HG03439 (cell line): ENCODE results near the gene NELL1.
"Not testable (repeated sequence)": the region's sequence is repeated elsewhere in the genome, so short reads cannot be mapped to it uniquely, and the experiment has no call there.

Source experiments
- ATAC-seq: cut with Tn5 transposase; IDR thresholded peaks from one replicate; pipeline ENCODE4 v1.9.1; 2021; ENCODE audit warnings: mild to moderate bottlenecking, moderate library complexity; ENCODE audit not compliant: unreplicated experiment

The NELL1 gene

GRCh38 chr11:21088930-21089329, 419.5 kb downstream of the NELL1 start:
- ATAC-seq, result no peak

DNA sequence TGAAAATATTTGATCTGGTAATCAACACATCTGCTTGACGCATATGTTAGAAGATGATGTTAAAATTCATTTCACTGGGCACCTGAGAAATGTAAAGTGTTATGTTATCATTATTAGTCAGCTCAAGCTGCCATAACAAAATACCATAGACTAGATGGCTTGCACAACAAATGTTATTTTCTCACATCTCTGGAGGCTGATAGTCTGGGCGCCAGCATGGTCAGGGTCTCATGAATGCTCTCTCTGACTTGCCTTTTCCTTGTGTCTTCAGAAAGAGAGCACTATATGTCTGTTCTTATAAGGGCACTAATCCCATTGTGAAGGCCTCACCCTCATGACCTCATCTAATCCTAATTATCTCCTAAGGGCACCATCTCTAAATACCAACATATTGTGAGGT, 435.3 kb downstream of the NELL1 start:
- ATAC-seq, result no peak

GRCh38 chr11:21105196-21105917, 436.0 kb downstream of the NELL1 start:
- no peak for ATAC-seq

DNA sequence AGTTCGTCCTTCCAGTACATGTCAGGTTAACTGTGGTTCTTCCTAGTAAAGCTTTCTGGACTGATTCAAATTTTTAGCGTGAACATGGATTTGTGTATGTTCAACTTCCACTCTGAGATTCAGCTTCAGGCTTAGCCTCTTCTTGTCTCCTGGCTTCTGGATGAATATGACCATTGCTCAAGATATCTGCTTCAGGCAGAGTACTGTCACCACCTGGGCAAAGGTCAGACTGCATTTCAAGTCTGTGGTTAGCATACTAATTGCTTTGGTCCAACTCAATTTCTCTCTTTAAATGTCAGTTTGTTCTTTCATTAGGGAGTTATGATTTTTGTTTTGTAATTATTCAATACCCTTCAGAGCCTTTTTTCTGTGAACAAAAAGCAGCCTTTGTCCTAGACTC, 440.0 kb downstream of the NELL1 start:
- ATAC-seq, result no peak

DNA sequence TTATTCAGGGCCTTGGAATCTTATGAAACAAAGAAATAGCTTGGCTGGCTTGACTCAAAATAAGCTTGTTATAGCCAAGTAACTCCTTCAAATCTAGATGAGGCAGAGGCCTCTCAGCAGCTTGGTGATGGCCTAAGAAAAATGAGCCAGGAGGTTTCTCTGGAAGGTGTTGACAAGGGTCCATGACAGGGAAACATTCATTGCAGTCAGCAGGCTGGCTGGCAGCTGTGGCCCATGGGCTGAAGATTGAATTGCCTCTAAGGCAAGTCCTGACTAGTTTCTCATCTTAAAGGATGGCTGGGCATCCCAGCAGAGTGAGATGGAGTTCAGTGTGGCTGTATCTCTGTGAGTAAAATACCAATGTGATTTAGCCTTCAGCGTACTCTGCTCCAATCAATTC, 441.0 kb downstream of the NELL1 start:
- ATAC-seq, result no peak

DNA sequence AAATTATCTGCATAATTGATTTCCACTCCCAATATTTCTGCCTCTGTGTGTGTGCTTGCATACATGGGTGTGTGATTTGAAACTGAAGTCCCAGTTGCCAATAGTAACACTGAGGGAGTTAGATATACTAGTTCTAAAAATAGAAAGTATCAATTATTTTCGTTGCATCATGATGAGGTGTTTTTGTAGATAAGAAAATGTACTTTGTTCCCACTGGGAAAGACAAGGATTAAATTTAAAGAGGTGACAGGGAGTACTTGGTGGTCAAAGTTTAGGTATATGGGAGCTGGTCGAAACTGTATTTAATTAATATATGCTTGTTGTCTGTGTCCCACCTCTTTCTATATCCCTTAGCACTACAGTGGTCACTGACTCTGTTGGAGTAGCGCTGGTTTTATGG, 444.5 kb downstream of the NELL1 start:
- no peak for ATAC-seq

- ATAC-seq, result no peak
These were observed 446.6 kb downstream of the NELL1 start for GRCh38 chr11:21116009-21116408.

- no peak for ATAC-seq
These were observed 450.0 kb downstream of the NELL1 start for GRCh38 chr11:21119411-21119810.

DNA sequence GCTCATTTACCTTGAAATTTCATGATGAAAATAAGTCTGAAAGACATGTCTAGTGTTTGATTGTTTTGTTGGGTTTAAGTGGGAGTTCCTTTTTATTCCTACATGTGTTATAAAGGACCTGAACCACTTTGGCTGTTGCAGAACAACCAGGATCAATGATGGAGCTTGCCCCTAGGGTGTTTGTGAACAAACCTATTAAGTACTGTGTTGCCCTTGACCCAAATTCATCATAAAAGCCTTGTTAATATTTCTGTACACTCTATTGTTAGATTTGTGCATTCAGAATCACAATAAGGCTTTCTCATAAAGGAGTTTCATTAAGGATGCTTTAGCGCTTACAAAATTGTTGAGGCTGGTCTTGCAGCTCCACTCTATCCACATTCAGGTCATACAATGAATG, 452.6 kb downstream of the NELL1 start:
- ATAC-seq, result no peak

DNA sequence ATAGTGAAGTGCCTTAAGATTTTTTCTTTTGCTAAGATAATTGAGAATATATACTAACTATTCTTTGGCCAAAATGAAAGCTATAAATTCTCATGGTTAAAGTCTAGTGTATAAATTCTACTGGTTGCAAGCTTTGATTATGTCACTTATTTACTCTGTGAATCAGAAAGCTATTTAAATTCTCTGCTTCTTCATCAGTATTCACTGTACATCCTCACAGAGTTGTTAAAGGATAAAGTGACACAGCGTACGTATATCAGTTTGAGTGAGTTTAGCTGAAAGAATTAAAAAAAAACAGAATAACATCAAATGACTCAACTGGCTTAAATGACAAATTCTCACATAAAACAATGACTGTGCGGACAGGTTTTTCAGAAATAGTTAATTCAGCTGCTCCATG, 453.1 kb downstream of the NELL1 start:
- no peak for ATAC-seq

DNA sequence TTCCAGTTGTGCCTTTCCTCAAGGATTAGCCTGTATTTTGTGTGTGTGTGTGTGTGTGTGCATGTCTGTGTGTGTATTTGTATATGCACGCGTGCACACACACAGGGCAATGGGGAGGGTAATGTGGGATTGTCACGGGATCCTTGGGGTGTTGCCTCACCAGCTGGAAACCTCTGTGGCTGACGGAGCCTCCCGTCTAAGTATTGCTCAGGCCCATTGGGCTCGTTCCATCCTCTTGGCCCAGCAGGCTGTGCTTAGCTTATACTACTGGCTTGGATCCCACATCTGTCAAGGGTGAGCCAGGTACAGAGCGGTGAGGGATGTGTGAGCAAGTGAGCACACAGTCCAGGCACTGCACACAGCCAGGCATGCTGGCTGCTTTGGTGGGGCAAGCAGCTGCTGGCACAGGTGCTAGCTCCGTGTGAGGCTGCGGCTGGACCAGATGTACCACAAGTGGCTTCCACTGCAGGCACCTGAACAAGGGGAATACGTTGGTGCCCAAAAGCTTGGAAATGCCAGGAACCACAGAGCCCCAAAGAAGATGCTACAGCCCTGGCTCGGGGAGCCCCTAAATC, 462.8 kb downstream of the NELL1 start:
- ATAC-seq, result no peak

- no peak for ATAC-seq
These were observed 463.9 kb downstream of the NELL1 start for GRCh38 chr11:21133244-21133643.

DNA sequence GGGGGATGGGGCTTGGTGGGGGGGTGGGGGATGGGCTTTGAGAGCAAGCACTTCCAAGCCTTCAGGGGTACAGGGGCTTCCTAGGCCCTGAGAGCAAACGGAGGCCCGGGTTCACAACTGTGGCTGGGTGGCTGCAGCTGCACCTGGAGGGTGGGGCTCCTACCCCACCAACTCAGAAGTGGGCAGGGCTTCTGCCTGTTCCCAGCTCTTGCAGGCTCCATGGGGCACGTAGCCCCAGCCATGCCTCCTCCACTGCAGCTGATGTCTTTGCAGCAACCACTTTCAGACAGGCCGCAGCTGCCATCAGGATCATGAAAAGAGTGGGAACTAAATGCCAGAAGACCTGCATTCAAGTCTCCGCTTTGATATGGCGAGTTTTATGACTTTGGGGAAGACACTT, 464.3 kb downstream of the NELL1 start:
- ATAC-seq, result no peak

DNA sequence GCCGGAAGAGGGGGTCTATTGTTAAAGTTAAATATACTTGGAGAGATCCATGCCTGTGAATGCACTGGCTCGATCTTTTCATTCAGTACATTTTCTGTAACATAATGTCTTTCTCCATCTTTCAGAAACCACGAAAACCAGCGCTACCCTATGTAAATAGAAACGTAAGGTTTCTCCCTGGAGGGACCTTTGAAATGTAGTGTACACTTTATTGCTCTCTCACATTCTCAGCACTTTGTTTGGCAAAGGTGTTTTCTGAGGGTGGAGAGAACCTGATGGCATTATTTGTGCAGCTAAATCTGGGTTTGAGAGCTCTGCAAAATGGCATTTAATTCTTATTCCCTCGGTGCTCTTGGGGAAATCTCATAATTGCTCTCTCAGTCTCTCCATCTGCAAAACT, 468.4 kb downstream of the NELL1 start:
- ATAC-seq, result no peak

- not testable (repeated sequence) for ATAC-seq
These were observed 472.2 kb downstream of the NELL1 start for GRCh38 chr11:21141557-21141956.

DNA sequence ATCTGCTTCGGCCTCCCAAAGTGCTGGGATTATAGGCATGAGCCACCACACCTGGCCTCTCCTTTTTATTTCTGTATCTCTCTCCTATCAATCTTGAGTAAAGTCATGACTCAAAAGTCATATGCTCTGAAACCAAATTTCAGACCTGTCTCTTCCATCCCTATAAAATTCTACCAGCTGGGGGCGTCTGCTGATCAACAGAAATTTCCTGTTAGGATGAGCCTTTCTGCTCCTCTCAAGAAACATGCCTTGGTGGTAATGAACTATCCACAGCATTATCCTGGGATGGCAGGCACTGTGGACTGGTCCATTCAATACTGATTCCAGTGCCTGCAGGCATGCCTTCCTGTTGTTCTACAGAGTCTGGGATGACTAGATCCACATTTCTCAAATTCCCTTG, 472.6 kb downstream of the NELL1 start:
- no peak for ATAC-seq

GRCh38 chr11:21144531-21144930, 475.1 kb downstream of the NELL1 start:
- ATAC-seq, result no peak

GRCh38 chr11:21148376-21148775, 479.0 kb downstream of the NELL1 start:
- ATAC-seq, result no peak

GRCh38 chr11:21160140-21160539, 490.8 kb downstream of the NELL1 start:
- no peak for ATAC-seq

DNA sequence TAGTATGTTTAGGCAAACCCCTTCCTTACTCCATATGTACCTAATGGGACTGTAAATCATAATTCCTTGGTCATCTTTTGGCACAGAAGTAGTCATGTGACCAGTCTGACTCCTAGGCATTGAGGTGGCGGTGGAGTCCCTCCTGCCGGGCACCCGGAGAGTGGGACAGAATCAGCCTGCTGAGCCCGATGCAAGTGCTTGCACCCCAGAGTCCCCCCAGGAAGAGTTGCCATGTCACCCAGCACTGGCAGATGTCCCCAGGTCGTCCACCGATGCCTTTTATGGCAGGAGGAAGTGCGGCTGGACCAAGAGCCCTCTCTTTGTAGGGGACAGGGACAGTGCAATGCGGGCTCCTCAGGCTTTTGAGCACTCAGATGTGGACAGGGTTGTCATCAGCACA, 500.3 kb downstream of the NELL1 start:
- no peak for ATAC-seq

DNA sequence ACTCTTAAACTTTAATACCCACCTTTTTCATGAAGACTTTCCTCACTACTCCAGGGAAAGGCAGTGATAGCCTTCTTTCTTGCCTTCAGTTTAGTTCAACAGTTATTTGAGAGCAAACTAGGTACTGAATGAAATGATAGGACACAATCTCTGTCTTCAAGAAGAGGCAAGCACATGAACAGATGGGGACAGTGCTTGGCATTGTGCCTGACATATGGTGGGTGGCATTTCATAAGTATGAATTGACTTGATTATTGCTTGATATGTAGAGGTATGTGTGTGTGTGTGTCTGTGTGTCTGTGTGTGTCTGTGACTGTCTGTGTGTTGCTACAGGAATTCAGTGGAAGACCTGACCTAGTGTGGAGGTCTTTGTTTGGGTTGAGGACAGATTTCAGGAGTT, 504.1 kb downstream of the NELL1 start:
- ATAC-seq, result no peak

DNA sequence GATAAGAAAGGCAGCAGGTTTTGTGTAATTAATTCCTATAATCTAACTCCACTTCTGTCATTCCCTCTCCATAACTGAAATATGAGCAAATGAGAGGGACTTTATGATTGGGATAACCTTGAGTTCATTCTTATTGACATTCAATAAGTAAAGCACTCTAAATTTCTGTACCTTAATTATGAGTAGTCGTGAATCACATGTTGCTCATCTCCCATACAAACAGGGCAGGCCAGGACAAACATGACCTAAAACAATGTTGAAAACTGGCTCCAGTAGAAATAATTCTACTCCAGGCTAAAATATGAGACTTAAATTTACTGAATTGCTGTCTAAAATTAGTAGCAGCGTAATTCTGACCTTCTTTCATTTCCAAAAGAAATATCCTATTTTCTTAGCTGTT, 505.4 kb downstream of the NELL1 start:
- ATAC-seq, result no peak

DNA sequence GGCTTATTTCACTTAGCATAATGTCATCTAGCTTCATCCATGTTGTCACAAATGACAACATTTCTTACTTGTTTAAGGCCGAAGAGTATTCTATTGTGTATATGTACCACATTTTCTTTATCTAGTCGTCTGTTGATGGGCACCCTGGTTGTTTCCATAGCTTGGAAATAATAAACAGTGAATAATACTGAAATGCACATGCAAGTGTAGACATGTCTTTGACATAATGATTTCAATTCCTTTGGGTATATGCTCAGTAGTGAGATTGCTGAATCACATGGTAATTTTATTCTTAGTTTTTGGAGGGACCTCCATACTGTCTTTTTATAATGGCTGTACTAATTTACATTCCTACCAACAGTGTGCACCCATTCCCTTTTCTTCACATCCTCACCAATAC, 508.0 kb downstream of the NELL1 start:
- no peak for ATAC-seq
